H1 (cell line): Measurements from ENCODE around the gene AMOT. TPM values are rescaled to one million over a fixed set of nuclear protein-coding genes. Genes with fewer than 3 reads are reported as not detected.

Experiments
- CTCF ChIA-PET: fragments of 300-600 bp; sonication (Branson Sonifier 250); formaldehyde crosslinking; loops from one replicate; lab custom pipeline; 2021; ENCODE audit not compliant: partially characterized antibody; lab: Charles Lee
- POLR2A ChIA-PET: fragments of 300-600 bp; sonication (Branson Sonifier 250); formaldehyde crosslinking; loops from one replicate; lab custom pipeline; 2021; ENCODE audit warnings: inconsistent platforms; ENCODE audit not compliant: partially characterized antibody; lab: Charles Lee
- DNase-seq, 2 experiments: peaks; one replicate each; pipeline versions ENCODE4 v3.0.0 to v3.0.0-alpha.2; 2010 to 2022; ENCODE audit warnings: low spot score in 2 of 2, low read depth in 1 of 2, mixed read lengths in 1 of 2
- FAIRE-seq: peaks from 2 replicates; lab custom pipeline; 2011; peaks lifted over from hg19 to GRCh38; lab: Jason Lieb, UNC
- H2AFZ ChIP-seq: 2 replicates; pipeline ENCODE4 v1.8.1; 2012; ENCODE audit warnings: low read length, inconsistent platforms
- H2AK5ac ChIP-seq: 2 replicates; pipeline ENCODE4 v1.6.1; 2013; ENCODE audit warnings: low read depth, low read length
- H2BK120ac ChIP-seq: replicated peaks from 2 replicates; pipeline ENCODE3; 2013; ENCODE audit warnings: low read depth, low read length, inconsistent platforms
- H2BK12ac ChIP-seq: 2 replicates; pipeline ENCODE4 v1.6.1; 2013; ENCODE audit warnings: low read depth, low read length
- H2BK15ac ChIP-seq: 2 replicates; pipeline ENCODE4 v1.6.1; 2013; ENCODE audit warnings: low read length
- H2BK20ac ChIP-seq: 2 replicates; pipeline ENCODE4 v1.6.1; 2013; ENCODE audit warnings: low read length
- H2BK5ac ChIP-seq: 2 replicates; pipeline ENCODE4 v1.6.1; 2013; ENCODE audit warnings: low read depth, low read length
- H3K14ac ChIP-seq: 2 replicates; pipeline ENCODE4 v1.6.1; 2013; ENCODE audit warnings: inconsistent platforms; ENCODE audit not compliant: insufficient read length
- H3K18ac ChIP-seq: 2 replicates; pipeline ENCODE4 v1.6.1; 2013; ENCODE audit warnings: low read length; ENCODE audit errors: extremely low read depth
- H3K23ac ChIP-seq: 2 replicates; pipeline ENCODE4 v1.6.1; 2013; ENCODE audit warnings: inconsistent platforms; ENCODE audit not compliant: insufficient read length
- H3K23me2 ChIP-seq: 2 replicates; pipeline ENCODE4 v1.6.1; 2013; ENCODE audit warnings: low read depth, low read length
- H3K27ac ChIP-seq: 2 replicates; pipeline ENCODE4 v1.6.1; 2011; ENCODE audit warnings: low read depth, low read length, inconsistent platforms
- H3K27me3 ChIP-seq, 4 experiments: replicated peaks in 1 of 4; 1 replicate in 1 of 4; 2 replicates in 3 of 4; pipeline versions ENCODE4 v1.6.1 to v1.8.1; 2011 to 2013; ENCODE audit warnings: low read length in 3 of 4, mild to moderate bottlenecking in 3 of 4, inconsistent platforms in 2 of 4, mixed read lengths in 2 of 4, moderate library complexity in 1 of 4; ENCODE audit not compliant: control insufficient read depth in 3 of 4, insufficient read depth in 3 of 4; ENCODE audit errors: extremely low read depth in 1 of 4
- H3K36me3 ChIP-seq, 4 experiments: 2 replicates each; pipeline versions ENCODE4 v1.6.1 to v1.8.1; 2011 to 2013; ENCODE audit warnings: mild to moderate bottlenecking in 4 of 4, low read length in 3 of 4, moderate library complexity in 2 of 4, control low read depth in 1 of 4, inconsistent platforms in 1 of 4; ENCODE audit not compliant: insufficient read depth in 4 of 4, control insufficient read depth in 2 of 4
- H3K4ac ChIP-seq: replicated peaks from 2 replicates; pipeline ENCODE3; 2013; ENCODE audit warnings: low read length, low read depth, mixed read lengths, inconsistent platforms; ENCODE audit not compliant: insufficient read length
- H3K4me1 ChIP-seq, 4 experiments: replicated peaks in 1 of 4; 1 replicate in 1 of 4; 2 replicates in 3 of 4; pipeline versions ENCODE4 v1.6.1 to v1.8.1; 2011 to 2013; ENCODE audit warnings: low read length in 3 of 4, inconsistent platforms in 2 of 4, mixed read lengths in 1 of 4; ENCODE audit not compliant: insufficient read depth in 4 of 4, control insufficient read depth in 3 of 4
- H3K4me2 ChIP-seq, 2 experiments: 2 replicates each; pipeline versions ENCODE4 v1.6.1 to v1.8.1; 2011 to 2013; ENCODE audit warnings: low read depth in 2 of 2, low read length in 2 of 2, control low read depth in 1 of 2, inconsistent platforms in 1 of 2, mild to moderate bottlenecking in 1 of 2; ENCODE audit not compliant: insufficient read depth in 1 of 2
- H3K4me3 ChIP-seq, 4 experiments: fragments of 200-600, 300-600 bp in 1 of 4; sonication (generic), shearing (Covaris generic), sonication (Bioruptor Twin) in 1 of 4; 2 replicates each; pipeline versions ENCODE4 v1.5.1 to v1.8.1; 2011 to 2016; ENCODE audit warnings: low read length in 4 of 4, low read depth in 3 of 4, control low read depth in 2 of 4, inconsistent platforms in 2 of 4, mild to moderate bottlenecking in 2 of 4, mixed read lengths in 1 of 4, moderate library complexity in 1 of 4; ENCODE audit not compliant: insufficient read depth in 2 of 4; ENCODE audit errors: extremely low read depth in 1 of 4
- H3K56ac ChIP-seq: replicated peaks from 2 replicates; pipeline ENCODE3; 2013; ENCODE audit warnings: low read depth, mild to moderate bottlenecking, mixed read lengths, low read length, inconsistent platforms; ENCODE audit not compliant: insufficient read length
- H3K79me1 ChIP-seq: 2 replicates; pipeline ENCODE4 v1.6.1; 2013; ENCODE audit warnings: low read depth, low read length, control low read depth
- H3K79me2 ChIP-seq, 2 experiments: 2 replicates each; pipeline versions ENCODE4 v1.6.1 to v1.8.1; 2012 to 2013; ENCODE audit warnings: low read length in 2 of 2, mild to moderate bottlenecking in 2 of 2, inconsistent platforms in 1 of 2; ENCODE audit not compliant: insufficient read depth in 2 of 2, control insufficient read depth in 1 of 2
- H3K9ac ChIP-seq, 4 experiments: replicated peaks in 1 of 4; 1 replicate in 1 of 4; 2 replicates in 3 of 4; pipeline versions ENCODE4 v1.6.1 to v1.8.1; 2011 to 2013; ENCODE audit warnings: low read depth in 3 of 4, low read length in 3 of 4, control low read depth in 2 of 4, mild to moderate bottlenecking in 2 of 4, moderate library complexity in 2 of 4, inconsistent platforms in 1 of 4; ENCODE audit errors: extremely low read depth in 1 of 4
- H3K9me3 ChIP-seq, 2 experiments: 2 replicates each; pipeline versions ENCODE4 v1.6.1 to v1.8.1; 2012 to 2013; ENCODE audit warnings: mild to moderate bottlenecking in 2 of 2, moderate library complexity in 2 of 2, control low read depth in 1 of 2, inconsistent platforms in 1 of 2, low read depth in 1 of 2, low read length in 1 of 2, mixed read lengths in 1 of 2; ENCODE audit not compliant: insufficient read depth in 2 of 2
- H4K20me1 ChIP-seq, 2 experiments: replicated peaks in 1 of 2; 2 replicates each; pipeline versions ENCODE3 to v1.8.1; 2011 to 2013; ENCODE audit warnings: inconsistent platforms in 2 of 2, low read length in 2 of 2, mild to moderate bottlenecking in 1 of 2; ENCODE audit not compliant: insufficient read depth in 2 of 2, control insufficient read depth in 1 of 2
- H4K5ac ChIP-seq: 2 replicates; pipeline ENCODE4 v1.6.1; 2013; ENCODE audit warnings: low read length, low read depth, mixed read lengths, inconsistent platforms; ENCODE audit not compliant: insufficient read length
- H4K8ac ChIP-seq: 2 replicates; pipeline ENCODE4 v1.8.0; 2013; ENCODE audit warnings: mild to moderate bottlenecking, moderate library complexity, low read length, inconsistent platforms; ENCODE audit not compliant: insufficient read depth; ENCODE audit errors: extremely low read depth
- H4K91ac ChIP-seq: replicated peaks from 2 replicates; pipeline ENCODE3; 2013; ENCODE audit warnings: low read length, mixed read lengths, inconsistent platforms; ENCODE audit not compliant: insufficient read length
- GABPA ChIP-seq: IDR thresholded peaks from 2 replicates; pipeline ENCODE4 v1.6.1; 2011; ENCODE audit warnings: mild to moderate bottlenecking, low read length, moderate library complexity, borderline replicate concordance; ENCODE audit not compliant: insufficient read depth
- WGBS, 2 experiments: shearing (Covaris generic) in 1 of 2; methylation state at CpG; one replicate each; pipeline versions ENCODE4 v1.1.6 to v1.1.7; 2013 to 2015; ENCODE audit warnings: low lambda C conversion rate in 2 of 2, mixed read lengths in 2 of 2, inconsistent platforms in 1 of 2, low coverage in 1 of 2, missing lambda C conversion rate in 1 of 2; ENCODE audit not compliant: insufficient replicate concordance in 2 of 2, insufficient coverage in 1 of 2, insufficient read length in 1 of 2; ENCODE audit errors: extremely low coverage in 1 of 2, missing lambda C conversion rate in 1 of 2; 5-methylcytosine and 5-hydroxymethylcytosine counted together
- polyA plus RNA-seq, 7 experiments: library from polyadenylated mRNA; depleted of rRNA in 3 of 7; stranded (reverse) in 5 of 7; unstranded in 2 of 7; fragments of >200 nt in 5 of 7; fragments of 200-250 nt in 2 of 7; gene quantifications; 1 replicate in 5 of 7; 2 replicates in 1 of 7; 4 replicates in 1 of 7; pipeline versions ENCODE4 v1.2.1 to v1.2.3, GENCODE V29; 2011 to 2013; ENCODE audit warnings: missing spikeins in 2 of 7, mixed read lengths in 2 of 7
- total RNA-seq: library from RNA; stranded (reverse); fragmentation: NEBNext Ultra II Directional; extraction: Animal tissue kit (Norgen Biotek cat#: 25700); gene quantifications from 2 replicates; pipeline ENCODE4 v1.2.1, GENCODE V29; 2021

The AMOT gene
- total and polyA plus RNA-seq, 2 of the 8 experiments (the other 6 are each of a cell fraction or from before 2014, with no cell fraction given) = 2.3 to 7.1 TPM

- H3K14ac ChIP-seq = no peak overlapping the region
- H3K79me1 ChIP-seq = no peaks in the 10 kb centered on the region
- H2BK20ac ChIP-seq = no peak overlapping the region
- WGBS, 2 experiments = 75% methylated on average over 2 of the region's 2 CpGs; no CpG with 5 or more reads in 1 of the 2 experiments
- peaks cover 0 to 2% (median 0%) of the 10 kb centered on the region in 4 experiments; a peak in 2 of 7 replicates for H3K4me1 ChIP-seq
- TF ChIP-seq GABPA = no peak
- H2BK15ac ChIP-seq = no peak overlapping the region
- no peak overlapping the region for H2BK120ac ChIP-seq
- H4K5ac ChIP-seq = no peak overlapping the region
- H3K79me2 ChIP-seq = no peaks in the 10 kb centered on the region
- no peak overlapping the region for H3K18ac ChIP-seq
- DNase-seq (no peak), FAIRE-seq (no peak)
- no peaks in the 10 kb centered on the region for H3K23me2 ChIP-seq
- H3K56ac ChIP-seq = no peak overlapping the region
- ChIA-PET POLR2A (no interaction called here), CTCF (interaction anchor here (1.7 kb wide), 1 partner anchor 24 kb away, joined by 5 read pairs; no protein-coding TSS in a partner anchor)
- H4K8ac ChIP-seq = no peak overlapping the region
- H3K4me3 ChIP-seq = no peak overlapping the region
- H3K36me3 ChIP-seq = no peaks in the 10 kb centered on the region
- no peak overlapping the region for H3K27ac ChIP-seq
- H2AK5ac ChIP-seq = no peak overlapping the region
- H4K20me1 ChIP-seq = no peaks in the 10 kb centered on the region
- no peak overlapping the region for H3K4me2 ChIP-seq
- no peak overlapping the region for H4K91ac ChIP-seq
- H3K9ac ChIP-seq = no peak overlapping the region
- no peak overlapping the region for H2BK12ac ChIP-seq
- H3K9me3 ChIP-seq = no peaks in the 10 kb centered on the region
- no peaks in the 10 kb centered on the region for H3K27me3 ChIP-seq
- no peak overlapping the region for H2BK5ac ChIP-seq
- H3K23ac ChIP-seq = no peak overlapping the region
- H3K4ac ChIP-seq = no peak overlapping the region
- no peak overlapping the region for H2AFZ ChIP-seq
These were observed 6.2 kb upstream of the AMOT start for GRCh38 chrX:112846782-112847181.
